22Rv1 (cell line): ENCODE data around the gene DDB1.

Experiments used
- ZFX ChIP-seq: fragments of 450-650 bp; IDR thresholded peaks from 2 replicates; pipeline ENCODE4 v1.6.1; 2017; ENCODE audit warnings: antibody characterized with exemption, borderline replicate concordance
- TF ChIP-seq, protein P1 (sequence below): fragments of 450-650 bp; IDR thresholded peaks from 2 replicates; pipeline ENCODE4 v1.5.1; 2017; ENCODE audit warnings: mild to moderate bottlenecking

DNA sequence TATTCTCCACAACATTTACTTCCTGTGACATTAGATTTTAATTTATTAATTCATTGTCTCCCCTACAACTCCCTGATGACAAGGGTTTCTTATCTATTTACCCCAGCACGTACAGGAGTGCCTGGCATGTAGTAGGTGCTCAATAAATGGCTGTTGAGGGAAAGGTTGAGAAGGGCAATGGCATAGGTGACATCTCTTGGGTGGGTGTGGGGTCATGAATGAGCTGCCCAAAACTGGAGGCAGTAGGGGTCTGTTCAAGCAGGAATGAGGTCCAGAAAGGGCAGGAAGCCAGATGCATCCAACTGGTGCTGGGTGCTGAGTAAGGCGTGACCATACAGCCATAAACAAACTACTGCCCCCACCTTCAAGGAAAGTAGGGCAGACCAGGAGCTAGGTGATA lies 40.5 kb downstream of the DDB1 start:
- TF ChIP-seq, protein P1, sequence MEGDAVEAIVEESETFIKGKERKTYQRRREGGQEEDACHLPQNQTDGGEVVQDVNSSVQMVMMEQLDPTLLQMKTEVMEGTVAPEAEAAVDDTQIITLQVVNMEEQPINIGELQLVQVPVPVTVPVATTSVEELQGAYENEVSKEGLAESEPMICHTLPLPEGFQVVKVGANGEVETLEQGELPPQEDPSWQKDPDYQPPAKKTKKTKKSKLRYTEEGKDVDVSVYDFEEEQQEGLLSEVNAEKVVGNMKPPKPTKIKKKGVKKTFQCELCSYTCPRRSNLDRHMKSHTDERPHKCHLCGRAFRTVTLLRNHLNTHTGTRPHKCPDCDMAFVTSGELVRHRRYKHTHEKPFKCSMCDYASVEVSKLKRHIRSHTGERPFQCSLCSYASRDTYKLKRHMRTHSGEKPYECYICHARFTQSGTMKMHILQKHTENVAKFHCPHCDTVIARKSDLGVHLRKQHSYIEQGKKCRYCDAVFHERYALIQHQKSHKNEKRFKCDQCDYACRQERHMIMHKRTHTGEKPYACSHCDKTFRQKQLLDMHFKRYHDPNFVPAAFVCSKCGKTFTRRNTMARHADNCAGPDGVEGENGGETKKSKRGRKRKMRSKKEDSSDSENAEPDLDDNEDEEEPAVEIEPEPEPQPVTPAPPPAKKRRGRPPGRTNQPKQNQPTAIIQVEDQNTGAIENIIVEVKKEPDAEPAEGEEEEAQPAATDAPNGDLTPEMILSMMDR = no peak
- TF ChIP-seq ZFX = no peak
